GM18867 (cell line): ENCODE results near the gene DICER1.

ENCODE experiments used
- ATAC-seq: cut with Tn5 transposase; IDR thresholded peaks from one replicate; pipeline ENCODE4 v1.9.1; 2021; ENCODE audit warnings: mild to moderate bottlenecking, moderate library complexity; ENCODE audit not compliant: unreplicated experiment

Gene DICER1

DNA sequence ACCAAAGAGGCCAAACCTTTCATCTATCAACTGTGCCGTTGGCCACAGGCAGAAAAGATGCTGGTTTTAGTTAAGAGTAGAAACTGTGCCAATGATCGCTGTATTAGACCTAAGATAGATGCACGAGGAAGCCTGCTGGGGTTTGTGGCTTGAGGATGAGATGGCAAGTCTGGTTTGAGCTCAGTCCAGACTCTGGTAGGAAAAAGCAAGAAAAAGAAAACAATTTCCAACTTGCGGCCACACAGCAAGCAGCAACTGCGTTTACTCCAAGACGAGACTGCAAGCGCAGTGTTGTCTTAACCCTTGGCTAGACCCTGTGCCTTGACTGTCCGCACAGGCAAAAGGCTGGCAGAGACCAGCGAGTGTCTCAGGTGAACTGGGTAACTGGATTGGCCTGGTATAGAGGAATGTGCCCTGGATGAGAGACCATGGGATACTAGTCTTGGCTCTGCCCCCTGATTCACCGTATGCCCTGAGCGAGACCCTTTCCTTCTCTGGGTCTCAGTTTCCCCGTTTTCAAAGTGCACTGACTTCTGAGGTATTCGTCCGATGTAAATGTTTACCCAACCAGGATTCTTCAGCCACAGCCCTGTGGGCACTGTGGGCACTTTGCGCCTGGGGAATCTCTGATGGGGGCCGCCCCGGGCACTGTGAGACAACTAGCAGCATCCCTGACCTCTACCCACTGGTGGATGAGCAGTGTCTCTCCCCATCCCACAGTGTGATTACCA, 113.4 kb downstream of the DICER1 start:
- ATAC-seq: no peak

DNA sequence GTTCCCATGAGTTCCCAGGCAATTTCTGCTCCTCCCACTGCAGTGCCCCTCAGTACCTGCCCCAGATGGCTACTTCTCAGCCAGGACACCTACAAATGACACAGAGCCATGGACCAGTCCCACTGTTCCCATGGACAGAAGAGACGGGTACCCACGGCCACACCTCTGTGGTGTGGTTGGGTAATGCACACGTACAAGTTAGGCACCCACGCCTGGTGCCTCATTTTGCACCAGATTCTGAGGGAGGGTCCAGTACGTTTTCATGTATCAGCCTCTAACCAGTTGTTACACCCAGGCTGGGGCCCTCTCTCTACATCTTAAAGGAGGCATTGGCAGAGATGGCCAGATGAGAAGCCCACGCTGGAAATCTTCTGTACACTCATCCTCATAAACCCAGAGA, 114.0 kb downstream of the DICER1 start:
- no peak for ATAC-seq

DNA sequence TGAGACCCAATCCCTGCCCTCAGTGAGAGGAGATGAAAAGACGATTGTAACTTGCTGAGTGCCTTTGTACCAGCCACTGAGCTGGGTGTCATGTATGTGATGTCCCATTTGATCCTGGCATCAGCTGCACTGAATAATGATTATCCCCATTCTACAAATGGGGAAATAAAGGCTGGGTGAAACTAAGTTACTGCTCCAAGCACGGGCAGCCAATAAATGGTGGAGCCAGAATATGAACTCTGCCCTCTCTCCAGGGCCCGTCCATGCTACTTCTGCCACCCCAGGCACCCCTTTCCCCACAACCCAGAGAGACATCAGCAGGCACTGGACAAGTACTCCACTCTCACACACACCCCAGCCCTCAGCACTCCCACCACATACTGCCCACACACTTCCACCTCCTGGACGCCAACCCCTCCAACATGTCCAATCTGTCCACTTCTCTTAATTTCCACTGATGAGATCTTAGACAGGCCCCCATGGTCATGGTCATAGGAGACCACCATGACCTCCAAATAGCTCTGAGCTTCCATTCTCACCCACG, 115.8 kb downstream of the DICER1 start:
- ATAC-seq: no peak

DNA sequence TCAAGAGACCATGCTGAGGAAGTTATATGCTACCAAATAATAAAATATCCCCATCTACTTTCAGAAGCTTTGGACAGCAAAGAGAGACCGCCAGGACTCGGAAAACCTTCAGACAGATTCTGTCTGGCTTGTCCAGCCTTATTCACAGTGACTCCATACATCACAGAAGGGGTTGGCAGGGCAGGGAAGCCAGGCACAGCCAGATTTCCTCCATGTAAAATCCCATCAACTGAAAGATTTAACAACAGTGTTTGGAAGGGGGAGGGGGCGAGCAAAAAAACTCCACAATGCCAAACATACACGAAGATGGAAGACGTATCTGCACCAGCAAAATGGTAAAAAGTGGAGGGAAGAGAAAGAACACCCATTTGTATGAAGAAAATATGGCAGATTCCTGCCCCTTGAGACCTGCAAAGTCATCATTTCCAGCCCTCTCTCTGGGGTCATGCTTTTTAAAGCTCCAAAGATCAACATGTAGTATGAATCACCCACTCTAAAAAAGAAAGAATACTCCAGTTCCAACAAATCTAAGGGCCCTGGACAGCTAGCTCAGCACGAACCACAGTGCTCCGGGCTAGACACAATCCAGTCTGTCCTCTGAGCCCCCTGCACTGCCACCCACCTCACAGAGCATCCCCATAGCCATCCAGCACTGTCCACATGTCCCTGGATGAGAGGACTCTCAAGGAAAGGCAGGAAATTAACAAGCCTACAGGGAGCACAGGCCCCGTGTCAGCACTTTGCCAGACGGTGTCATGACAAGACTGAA, 116.4 kb downstream of the DICER1 start:
- ATAC-seq: no peak

DNA sequence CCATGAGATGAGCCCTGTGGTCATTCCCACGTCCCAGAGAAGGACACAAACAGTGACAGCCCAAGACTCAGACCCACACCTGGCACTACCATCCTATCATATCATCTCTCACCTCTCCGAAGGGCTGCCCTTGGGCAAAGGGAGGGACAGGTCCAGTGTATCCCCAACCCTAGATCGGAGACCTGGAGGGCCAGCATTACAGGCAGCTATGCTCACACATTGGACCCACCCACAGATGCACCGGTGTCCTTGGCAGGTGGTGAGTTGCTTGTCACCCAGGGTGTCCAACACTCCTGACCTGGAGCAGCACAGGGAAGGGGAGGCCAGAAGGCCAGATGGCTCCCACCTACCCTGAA, 117.4 kb downstream of the DICER1 start:
- no peak for ATAC-seq

DNA sequence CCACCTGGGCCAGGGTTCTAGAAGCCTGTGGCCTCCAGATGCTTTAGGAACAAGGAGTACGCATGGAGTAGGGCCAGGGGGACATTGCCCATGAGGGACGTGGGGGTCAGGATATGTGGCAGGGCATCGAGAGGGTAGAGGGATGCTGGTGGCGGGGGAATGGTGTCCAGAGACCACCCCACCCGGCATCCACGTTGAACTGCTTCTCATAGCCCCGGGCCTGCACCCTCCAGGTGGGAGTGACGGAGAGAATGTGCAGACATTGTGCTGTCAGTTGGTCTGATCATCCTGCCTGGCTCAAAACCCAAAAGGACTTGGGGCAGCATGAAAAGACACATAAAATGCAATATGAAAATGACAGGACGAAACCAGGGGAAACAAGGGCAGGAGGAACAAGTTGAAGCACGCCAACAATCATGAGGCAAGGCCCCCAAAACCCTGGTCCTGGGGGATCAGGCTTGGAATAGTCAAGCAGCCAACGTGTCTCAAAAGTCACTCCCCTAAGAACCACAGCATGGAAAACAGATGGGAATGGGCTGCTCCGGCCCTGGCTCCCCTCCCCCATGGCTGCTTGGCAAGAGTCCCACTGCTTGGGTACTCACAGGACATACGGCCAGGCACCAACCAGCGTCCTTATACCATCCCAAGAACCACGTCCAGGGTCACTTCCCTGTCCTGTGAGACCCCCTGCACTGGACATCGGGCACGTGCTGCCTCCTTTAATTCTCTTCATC, 117.9 kb downstream of the DICER1 start:
- ATAC-seq: no peak

DNA sequence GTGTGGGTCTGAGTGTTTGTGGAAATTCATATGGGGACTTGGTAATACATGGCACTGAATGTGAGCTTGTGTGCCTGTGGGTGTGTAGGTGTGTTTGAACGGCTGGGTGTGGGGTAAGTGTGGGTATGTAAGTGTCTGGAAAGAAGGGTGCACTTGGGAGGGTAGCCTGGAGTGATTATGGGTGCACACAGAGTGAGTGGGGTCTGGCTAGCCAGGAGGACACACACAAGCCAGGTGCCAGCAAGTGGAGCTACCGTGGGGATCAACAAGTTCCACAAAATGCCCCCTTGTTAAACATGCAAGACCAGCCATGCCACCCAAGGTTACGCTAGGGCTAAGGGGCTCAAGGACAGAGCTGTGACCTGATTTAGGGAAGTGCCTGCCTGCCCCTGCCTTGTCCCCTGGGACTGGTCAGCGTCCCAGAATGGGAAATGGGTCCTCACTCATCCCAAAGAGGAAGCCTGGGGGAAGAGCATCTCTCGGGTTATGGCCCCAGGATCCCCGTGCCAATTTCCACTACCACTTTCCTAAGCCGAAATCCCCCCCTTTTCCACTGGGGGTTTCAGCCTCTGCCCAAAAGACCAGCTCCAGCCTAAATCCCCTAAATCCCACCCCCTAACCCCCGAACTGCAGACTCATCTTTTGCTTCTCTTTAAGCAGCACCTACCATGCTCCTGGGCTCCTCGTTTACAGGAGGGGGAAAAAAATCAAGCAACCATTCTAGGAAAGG, 118.6 kb downstream of the DICER1 start:
- ATAC-seq: no peak

DNA sequence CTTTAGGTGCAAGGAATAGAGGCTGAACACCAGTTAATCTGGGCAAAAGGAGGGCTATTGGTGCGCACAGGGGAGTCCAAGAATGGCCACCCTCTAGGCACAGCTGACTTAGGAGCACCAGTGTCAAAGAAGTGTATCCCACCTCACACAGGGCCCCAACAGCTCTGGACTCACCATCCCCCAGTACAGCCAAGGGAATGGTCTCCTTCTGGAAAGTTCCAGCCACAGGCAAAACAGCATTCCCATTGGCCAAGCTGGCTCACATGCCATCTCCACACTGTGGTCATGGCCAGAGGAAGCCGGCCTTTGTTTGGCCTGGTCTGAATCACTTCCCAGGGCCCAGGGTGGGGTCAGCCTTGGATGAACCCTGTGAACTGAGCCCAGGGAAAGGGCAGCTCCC, 120.1 kb downstream of the DICER1 start:
- no peak for ATAC-seq
